GM10248 (cell line): ENCODE data around the gene DENND6A.
A peak's percentile ranks its signal among the peaks of the same experiment; 100 is the strongest.
"Not testable (repeated sequence)": the region's sequence is repeated elsewhere in the genome, so short reads cannot be mapped to it uniquely, and the experiment has no call there.

Source experiments
- CTCF ChIA-PET: fragments of 300-600 bp; sonication (Branson Sonifier 250); formaldehyde crosslinking; extraction: SDS; loops from one replicate; lab custom pipeline; 2021; ENCODE audit warnings: antibody characterized with exemption; lab: Yijun Ruan, JAX
- POLR2A ChIA-PET: fragments of 350-650 bp; sonication (Branson Sonifier 250); formaldehyde crosslinking; extraction: SDS; loops from one replicate; lab custom pipeline; 2020; ENCODE audit warnings: antibody characterized with exemption; lab: Yijun Ruan, JAX
- DNase-seq: peaks from one replicate; pipeline ENCODE4 v3.0.0; 2012; ENCODE audit errors: extremely low spot score
- TF ChIP-seq, protein P1 (sequence below): IDR thresholded peaks from 2 replicates; pipeline ENCODE4 v1.5.1; 2012; ENCODE audit warnings: mild to moderate bottlenecking, low read depth; ENCODE audit errors: extremely low read depth, missing control alignments, control extremely low read depth

Gene DENND6A

DNA sequence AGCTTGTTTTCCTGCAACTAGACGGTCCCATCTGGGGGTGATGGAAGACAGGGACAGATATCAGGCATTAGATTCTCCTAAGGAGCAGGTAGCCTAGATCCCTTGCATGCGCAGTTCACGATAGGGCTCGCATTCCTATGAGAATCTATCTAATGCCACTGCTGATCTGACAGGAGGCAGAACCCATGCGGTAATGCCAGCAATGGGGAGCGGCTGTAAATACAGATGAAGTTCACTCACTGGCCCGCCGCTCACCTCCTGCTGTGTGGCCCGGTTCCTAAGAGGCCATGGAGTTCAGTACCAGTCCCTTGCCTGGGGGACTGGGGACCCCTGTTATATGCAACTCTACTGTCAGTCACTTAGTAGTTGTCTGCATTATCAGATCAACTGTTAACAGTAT lies 7.9 kb upstream of the DENND6A start:
- DNase-seq, result no peak
- TF ChIP-seq, protein P1, sequence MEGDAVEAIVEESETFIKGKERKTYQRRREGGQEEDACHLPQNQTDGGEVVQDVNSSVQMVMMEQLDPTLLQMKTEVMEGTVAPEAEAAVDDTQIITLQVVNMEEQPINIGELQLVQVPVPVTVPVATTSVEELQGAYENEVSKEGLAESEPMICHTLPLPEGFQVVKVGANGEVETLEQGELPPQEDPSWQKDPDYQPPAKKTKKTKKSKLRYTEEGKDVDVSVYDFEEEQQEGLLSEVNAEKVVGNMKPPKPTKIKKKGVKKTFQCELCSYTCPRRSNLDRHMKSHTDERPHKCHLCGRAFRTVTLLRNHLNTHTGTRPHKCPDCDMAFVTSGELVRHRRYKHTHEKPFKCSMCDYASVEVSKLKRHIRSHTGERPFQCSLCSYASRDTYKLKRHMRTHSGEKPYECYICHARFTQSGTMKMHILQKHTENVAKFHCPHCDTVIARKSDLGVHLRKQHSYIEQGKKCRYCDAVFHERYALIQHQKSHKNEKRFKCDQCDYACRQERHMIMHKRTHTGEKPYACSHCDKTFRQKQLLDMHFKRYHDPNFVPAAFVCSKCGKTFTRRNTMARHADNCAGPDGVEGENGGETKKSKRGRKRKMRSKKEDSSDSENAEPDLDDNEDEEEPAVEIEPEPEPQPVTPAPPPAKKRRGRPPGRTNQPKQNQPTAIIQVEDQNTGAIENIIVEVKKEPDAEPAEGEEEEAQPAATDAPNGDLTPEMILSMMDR, result no peak
- CTCF ChIA-PET, result no interaction called here
- POLR2A ChIA-PET, result no interaction called here

DNA sequence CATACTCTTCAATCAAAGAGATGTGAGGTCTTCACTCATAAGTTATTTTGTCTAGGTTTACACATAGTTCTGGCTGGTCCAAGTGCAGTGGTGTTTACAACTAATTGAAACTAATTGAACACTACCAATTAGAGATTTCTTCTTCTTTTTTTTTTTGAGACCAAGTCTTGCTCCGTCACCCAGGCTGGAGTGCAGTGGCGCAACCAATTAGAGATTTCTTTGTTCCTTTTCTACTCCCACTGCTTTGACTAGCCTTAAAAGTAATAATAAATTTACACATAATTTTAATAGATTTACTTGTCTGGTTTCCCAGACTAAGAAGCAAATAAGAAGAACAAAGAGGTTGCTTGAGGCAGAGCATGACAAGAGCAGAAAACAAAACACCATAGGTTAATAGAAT lies 6.7 kb upstream of the DENND6A start:
- DNase-seq, result no peak
- CTCF ChIA-PET, result no interaction called here
- TF ChIP-seq, protein P1, result no peak
- POLR2A ChIA-PET, result no interaction called here

DNA sequence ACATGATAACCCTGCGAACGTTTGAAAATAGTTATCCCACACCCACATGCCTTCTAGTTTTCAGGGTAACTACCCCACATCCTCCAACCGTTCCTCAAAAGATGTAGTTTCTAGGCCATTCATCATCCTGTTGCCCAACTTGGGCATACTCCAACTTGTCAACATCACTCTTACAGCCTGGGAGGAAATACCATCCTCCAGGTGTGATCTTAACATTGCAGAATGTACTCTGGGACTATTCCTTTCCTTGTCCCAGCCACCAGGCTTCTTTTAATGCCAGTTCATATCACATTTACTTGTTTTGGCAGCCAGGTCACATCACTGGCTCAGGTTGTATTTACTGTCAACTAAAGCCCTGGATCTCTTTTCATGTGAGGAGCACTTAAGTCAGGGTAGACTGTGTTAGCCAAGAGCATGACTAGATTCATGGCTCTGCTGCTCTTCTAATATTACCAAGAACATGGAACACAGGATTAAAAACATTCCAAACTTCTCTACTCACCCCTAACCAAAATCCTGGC lies 4.0 kb upstream of the DENND6A start:
- no peak for DNase-seq
- TF ChIP-seq, protein P1, result no peak
- ChIA-PET POLR2A (no interaction called here), CTCF (interaction anchor here (1.4 kb wide), 1 partner anchor 15 kb away, joined by 3 read pairs; no protein-coding TSS in a partner anchor)

DNA sequence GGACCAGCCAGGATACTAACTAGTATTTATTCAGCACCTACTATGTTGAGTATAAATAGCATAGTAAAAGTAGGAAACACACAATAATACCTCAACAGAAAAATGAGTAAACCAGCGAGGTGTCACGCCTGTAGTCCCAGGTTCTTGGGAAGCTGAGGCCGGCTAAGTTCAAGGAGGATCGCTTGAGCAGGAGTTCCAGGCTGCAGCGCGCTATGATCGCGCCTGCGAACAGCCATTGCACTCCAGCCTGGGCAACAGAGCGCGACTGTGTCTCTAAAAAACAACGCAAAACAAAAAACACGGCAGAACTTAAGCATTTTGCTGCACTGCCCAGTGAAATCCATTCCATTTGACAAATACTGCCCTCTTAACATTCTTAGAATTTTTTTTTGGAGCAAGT lies 1.3 kb upstream of the DENND6A start:
- TF ChIP-seq, protein P1, result no peak
- POLR2A ChIA-PET, result no interaction called here
- no peak for DNase-seq
- CTCF ChIA-PET, result no interaction called here

DNA sequence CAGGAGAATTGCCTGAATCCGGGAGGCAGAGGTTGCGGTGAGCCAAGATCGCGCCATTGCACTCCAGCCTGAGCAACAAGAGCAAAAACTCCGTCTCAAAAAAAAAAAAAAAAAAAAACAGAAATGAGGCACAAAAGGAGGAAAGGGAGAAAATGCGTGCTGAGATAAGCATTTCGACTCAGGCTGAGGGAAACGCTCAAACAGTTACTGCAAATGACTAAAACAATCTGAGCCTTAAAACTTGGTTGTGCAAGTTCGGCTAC lies 813 bp downstream of the DENND6A start:
- CTCF ChIA-PET, DNase-seq: not testable (repeated sequence)
- POLR2A ChIA-PET, result interaction anchor here (0.7 kb wide), 1 partner anchor 776 kb away, joined by 8 read pairs; no protein-coding TSS in a partner anchor

DNA sequence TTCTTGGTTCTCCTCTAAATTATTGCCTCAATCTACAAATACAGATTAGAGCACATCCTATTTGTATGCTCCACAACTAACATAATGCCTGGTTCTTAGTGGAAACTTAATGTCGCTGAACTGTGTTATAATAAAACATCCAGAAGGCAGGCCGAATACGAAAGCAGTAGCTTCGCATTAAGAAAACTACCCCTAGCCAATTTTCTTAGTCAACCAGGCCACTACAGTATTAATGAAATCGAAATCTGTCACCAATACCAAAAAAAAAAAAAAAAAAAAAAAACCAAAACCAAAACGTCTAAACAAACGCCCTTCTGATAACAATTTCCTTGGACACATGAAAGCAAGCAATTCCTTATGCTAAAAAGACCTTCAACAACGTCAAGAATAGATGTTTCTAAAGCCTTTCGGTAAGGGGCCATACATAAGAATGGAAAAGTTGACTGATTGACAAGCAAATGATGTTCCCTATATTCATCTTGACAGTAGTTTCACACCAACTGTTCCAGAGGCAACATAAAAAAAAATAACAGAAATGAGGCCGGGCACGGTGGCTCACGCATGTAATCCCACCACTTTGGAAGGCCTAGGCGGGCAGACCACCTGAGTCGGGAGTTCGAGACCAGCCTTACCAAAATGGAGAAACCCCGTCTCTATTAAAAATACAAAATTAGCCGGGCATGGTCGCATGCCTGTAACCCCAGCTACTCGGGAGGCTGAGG lies 1.3 kb downstream of the DENND6A start:
- DNase-seq, result no peak
- ChIA-PET POLR2A (interaction anchor here (0.7 kb wide), 1 partner anchor 775 kb away, joined by 8 read pairs; no protein-coding TSS in a partner anchor), CTCF (interaction anchor here (1.0 to 1.7 kb wide), 4 partner anchors 10 to 94 kb away, joined by 3 to 6 read pairs (median 4); partner anchors contain the start of gene ARF4)
- TF ChIP-seq, protein P1, result no peak

DNA sequence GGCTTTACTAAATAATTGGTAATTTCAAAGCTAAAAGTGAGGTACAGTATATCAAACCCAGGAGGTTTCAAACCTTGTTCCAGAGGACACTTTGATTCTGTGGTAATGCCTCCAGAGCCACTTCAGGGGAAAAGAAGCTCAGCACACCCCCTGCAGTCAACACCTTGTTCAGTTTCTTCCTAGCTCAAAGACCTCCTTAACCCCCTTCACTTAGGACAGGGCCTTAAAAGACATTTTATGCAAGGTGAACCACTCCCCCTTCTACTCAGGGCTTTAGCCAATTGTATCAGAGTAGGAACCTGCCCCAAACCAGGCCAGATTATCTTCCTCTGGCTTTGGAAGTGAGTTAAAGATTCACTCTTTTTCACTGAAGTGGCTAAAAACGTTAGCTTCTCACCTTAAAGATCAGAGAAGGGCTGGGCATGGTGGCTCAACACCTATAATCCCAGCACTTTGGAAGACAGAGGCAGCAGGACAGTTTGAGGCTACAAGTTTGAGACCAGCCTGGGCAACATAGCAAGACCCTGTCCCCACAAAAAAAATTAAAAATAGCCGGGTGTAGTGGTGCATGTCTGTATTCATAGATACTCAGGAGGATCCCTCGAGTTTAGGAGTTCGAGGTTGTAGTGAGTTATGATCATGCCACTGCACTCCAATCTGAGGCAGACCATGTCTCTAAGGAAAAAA lies 3.4 kb downstream of the DENND6A start:
- ChIA-PET POLR2A (no interaction called here), CTCF (interaction anchor here (1.0 to 1.7 kb wide), 6 partner anchors 9 to 291 kb away, joined by 3 to 6 read pairs (median 4); no protein-coding TSS in a partner anchor)
- DNase-seq, result no peak
- TF ChIP-seq, protein P1, result peak; percentile 2
